Measurements from ENCODE around the gene NR2C2. TPM values are rescaled to one million over a fixed set of nuclear protein-coding genes. Genes with fewer than 3 reads are reported as not detected.

NR2C2 gene
- total RNA-seq, 2 experiments from 2014 or later = 35.9 to 62.1 TPM

DNA sequence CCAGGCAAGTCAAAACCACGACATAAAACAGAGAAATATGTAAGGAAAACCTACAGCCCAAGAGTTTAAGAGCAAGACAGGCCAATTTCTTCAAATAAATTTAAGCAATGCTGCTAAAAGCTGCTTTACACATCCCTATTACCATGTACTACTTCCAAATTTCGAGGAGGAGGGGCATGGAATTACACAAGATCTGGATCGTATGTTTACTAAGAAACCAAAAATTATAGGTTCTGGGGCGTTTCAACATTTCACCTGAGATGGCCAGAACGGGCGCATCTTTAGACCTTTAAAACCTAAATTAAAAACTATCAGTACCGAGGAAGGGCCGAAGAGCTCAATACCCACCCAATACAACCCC, 664 bp upstream of the NR2C2 start:
- peaks cover 67% of the 10 kb centered on the region for H3K79me2 ChIP-seq (ENCODE audit: insufficient read depth, low read depth, low read length)
- CTCF ChIA-PET (ENCODE audit: unreplicated experiment) = interaction anchor here (1.0 to 1.2 kb wide), 2 partner anchors 14 to 106 kb away, joined by 3 read pairs; no protein-coding TSS in a partner anchor
- peak overlapping the region; percentile 96 for H3K4me2 ChIP-seq (ENCODE audit: low read length)
- H3K36me3 ChIP-seq (ENCODE audit: insufficient read depth, low read length) = peaks cover 65% of the 10 kb centered on the region
- H2AFZ ChIP-seq (ENCODE audit: low read length) = peak overlapping the region; percentile 80
- peaks cover 25% of the 10 kb centered on the region; the same call in 1 of the 2 replicates for H4K20me1 ChIP-seq (ENCODE audit: insufficient read depth, low read length)
- POLR2A ChIA-PET = interaction anchor here (0.6 to 1.6 kb wide), 9 partner anchors 9 to 914 kb away, joined by 3 to 10 read pairs (median 5); partner anchors contain the start of genes CCDC174 and MRPS25
- no TSS peak for BruUV-seq (replicated peaks)
- H3K27ac ChIP-seq (ENCODE audit: low read depth, low read length, poor library complexity, severe bottlenecking) = peak overlapping the region; percentile 83
- intact Hi-C loops (cut with micrococcal nuclease; ENCODE audit: unreplicated experiment) = loop anchor here (2.0 to 5.0 kb wide), 4 partner anchors 151 to 824 kb away; partner anchors contain the start of genes CAPN7, CHCHD4, LSM3 and RBSN
- no peaks in the 10 kb centered on the region for H3K9me2 ChIP-seq (ENCODE audit: insufficient read depth, low read length)
- no peaks in the 10 kb centered on the region for H3K9me3 ChIP-seq (ENCODE audit: low read length)
- H3K4me3 ChIP-seq (ENCODE audit: low read depth, low read length, poor library complexity, severe bottlenecking) = peak overlapping the region; percentile 81
- DNase-seq (ENCODE audit: low spot score) = peak; percentile 12
- TF ChIP-seq CTCF (conservative IDR thresholded peaks at IDR 0.05; ENCODE audit: low read length) = no peak
- no peak for TF ChIP-seq EZH2phosphoT487 (IDR thresholded peaks at IDR 0.05; ENCODE audit: borderline replicate concordance, low read depth, low read length)
- peaks cover 30% of the 10 kb centered on the region for H3K4me1 ChIP-seq (ENCODE audit: insufficient read depth, low read length, poor library complexity, severe bottlenecking)

DNA sequence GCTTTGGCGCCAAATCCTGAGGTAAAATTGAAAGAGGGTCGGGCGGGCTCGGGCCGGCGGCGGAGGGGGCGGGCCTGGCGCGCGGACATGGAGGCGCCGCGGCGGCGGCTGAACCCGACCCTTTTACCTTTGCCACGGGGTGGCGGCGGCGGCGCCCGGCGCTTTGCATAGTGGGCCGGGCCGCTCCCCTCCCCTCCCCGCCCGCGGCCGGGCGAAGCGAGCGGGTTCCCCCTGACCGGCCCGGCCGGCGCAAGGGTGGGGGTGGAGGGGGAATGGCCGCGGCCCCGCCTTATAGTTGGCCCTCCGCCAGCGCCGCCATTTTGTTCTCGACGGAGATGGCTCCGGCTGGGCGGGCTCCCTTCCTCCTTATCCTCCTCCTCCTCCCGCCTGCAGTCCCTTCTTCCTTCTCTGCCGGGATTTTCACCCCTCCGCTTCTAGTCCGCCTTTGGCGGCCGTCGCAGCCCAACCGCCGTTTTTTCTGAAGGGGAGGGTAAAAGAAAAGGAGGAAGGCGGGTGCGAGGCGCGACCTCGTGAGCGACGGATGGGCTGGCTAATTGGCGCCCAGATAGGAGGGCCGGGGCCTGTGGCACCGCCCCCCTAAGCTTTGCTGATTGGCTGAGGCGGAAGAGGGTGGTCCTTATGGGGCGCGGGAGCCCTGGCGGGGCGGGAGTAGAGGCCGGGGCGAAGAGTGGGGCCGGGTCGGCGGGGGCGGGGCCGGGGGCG, 664 bp downstream of the NR2C2 start:
- peak overlapping the region; percentile 81 for H3K4me3 ChIP-seq (ENCODE audit: low read depth, low read length, poor library complexity, severe bottlenecking)
- H4K20me1 ChIP-seq (ENCODE audit: insufficient read depth, low read length) = peaks cover 21% of the 10 kb centered on the region; the same call in 1 of the 2 replicates
- H2AFZ ChIP-seq (ENCODE audit: low read length) = peak overlapping the region; percentile 25
- POLR2A ChIA-PET = interaction anchor here (0.9 to 1.0 kb wide), 2 partner anchors 18 to 101 kb away, joined by 3 to 4 read pairs; no protein-coding TSS in a partner anchor
- H3K79me2 ChIP-seq (ENCODE audit: insufficient read depth, low read depth, low read length) = peaks cover 80% of the 10 kb centered on the region
- TF ChIP-seq CTCF (conservative IDR thresholded peaks at IDR 0.05; ENCODE audit: low read length) (no peak), EZH2phosphoT487 (IDR thresholded peaks at IDR 0.05; ENCODE audit: borderline replicate concordance, low read depth, low read length) (no peak)
- CTCF ChIA-PET (ENCODE audit: unreplicated experiment) = no interaction called here
- H3K36me3 ChIP-seq (ENCODE audit: insufficient read depth, low read length) = peaks cover 53% of the 10 kb centered on the region
- intact Hi-C loops (cut with micrococcal nuclease; ENCODE audit: unreplicated experiment) = loop anchor here (1.0 to 5.0 kb wide), 5 partner anchors 102 to 826 kb away; partner anchors contain the start of genes CAPN7, CHCHD4, LSM3 and RBSN
- H3K9me2 ChIP-seq (ENCODE audit: insufficient read depth, low read length) = no peaks in the 10 kb centered on the region
- no TSS peak for BruUV-seq (replicated peaks)
- H3K4me2 ChIP-seq (ENCODE audit: low read length) = peak overlapping the region; percentile 96
- no peaks in the 10 kb centered on the region for H3K9me3 ChIP-seq (ENCODE audit: low read length)
- H3K27ac ChIP-seq (ENCODE audit: low read depth, low read length, poor library complexity, severe bottlenecking) = peak overlapping the region; percentile 83
- DNase-seq (ENCODE audit: low spot score) = peak; percentile 97
- peaks cover 30% of the 10 kb centered on the region for H3K4me1 ChIP-seq (ENCODE audit: insufficient read depth, low read length, poor library complexity, severe bottlenecking)

Data from OCI-LY7 (cell line).